Glutamatergic neuron (in vitro differentiated cells): ENCODE data around the gene COPG1. TPM values are rescaled to one million over a fixed set of nuclear protein-coding genes. Genes with fewer than 3 reads are reported as not detected.

ENCODE experiments used
- DNase-seq: peaks from one replicate; pipeline ENCODE4 v3.0.0; 2022
- H3K27ac Mint-ChIP-seq: one replicate; pipeline ENCODE4 v1.8.0; 2020; ENCODE audit warnings: mild to moderate bottlenecking, mixed read lengths, inconsistent platforms; ENCODE audit not compliant: unreplicated experiment
- H3K27me3 Mint-ChIP-seq: one replicate; pipeline ENCODE4 v1.8.0; 2020; ENCODE audit warnings: mild to moderate bottlenecking, moderate library complexity, mixed read lengths, inconsistent platforms; ENCODE audit not compliant: unreplicated experiment
- H3K36me3 Mint-ChIP-seq: one replicate; pipeline ENCODE4 v1.8.0; 2020; ENCODE audit warnings: mild to moderate bottlenecking, mixed read lengths, inconsistent platforms; ENCODE audit not compliant: unreplicated experiment
- H3K4me1 Mint-ChIP-seq: one replicate; pipeline ENCODE4 v1.8.0; 2020; ENCODE audit warnings: mild to moderate bottlenecking, low read depth, mixed read lengths, inconsistent platforms; ENCODE audit not compliant: unreplicated experiment
- H3K4me3 Mint-ChIP-seq: one replicate; pipeline ENCODE4 v1.8.0; 2020; ENCODE audit warnings: mild to moderate bottlenecking, mixed read lengths, inconsistent platforms; ENCODE audit not compliant: unreplicated experiment
- H3K9me3 Mint-ChIP-seq: one replicate; pipeline ENCODE4 v1.8.0; 2020; ENCODE audit warnings: mild to moderate bottlenecking, moderate library complexity, mixed read lengths, inconsistent platforms; ENCODE audit not compliant: unreplicated experiment
- CTCF ChIP-seq: fragments of 200-600 bp; sonication (generic); IDR thresholded peaks from one replicate; pipeline ENCODE4 v1.5.0; 2021; ENCODE audit not compliant: partially characterized antibody, unreplicated experiment
- total RNA-seq: library from RNA; stranded (reverse); fragmentation: NEBNext Ultra II Directional; extraction: Animal tissue kit (Norgen Biotek cat#: 25700); gene quantifications from one replicate; pipeline ENCODE4 v1.2.1, GENCODE V29; 2021; ENCODE audit not compliant: unreplicated experiment

Gene COPG1
- total RNA-seq, 1 donor from 2014 or later, result 152 TPM

DNA sequence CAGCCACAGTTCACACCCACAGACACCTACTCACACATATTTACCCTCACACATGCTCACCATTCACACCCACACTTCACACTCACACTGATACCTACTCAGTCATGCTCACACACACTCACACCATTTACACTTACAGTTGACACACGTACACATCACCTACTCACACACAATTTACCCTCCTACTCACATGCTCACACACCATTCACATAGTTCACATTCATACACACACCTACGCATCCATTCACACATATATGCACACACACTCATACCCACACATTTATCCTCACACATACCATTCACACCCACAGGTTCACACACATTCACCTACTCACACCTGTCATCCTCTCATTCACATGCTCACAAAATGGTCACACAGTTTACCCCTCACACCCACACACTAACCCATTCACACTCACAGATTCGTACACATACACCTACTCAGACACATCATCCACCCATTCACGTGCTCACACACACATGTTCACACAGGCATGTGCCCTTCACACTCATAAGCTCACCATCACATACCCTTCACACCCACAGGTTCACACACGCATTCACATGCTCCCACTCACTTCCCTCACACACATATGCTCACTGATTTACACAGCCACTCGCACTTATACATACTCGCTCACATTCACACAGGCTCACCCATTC lies 71.5 kb downstream of the COPG1 start:
- Mint-ChIP-seq H3K4me3 (no peak overlapping the region), H3K4me1 (peaks cover 6% of the 10 kb centered on the region), H3K27ac (no peak overlapping the region), H3K9me3 (peaks cover 16% of the 10 kb centered on the region), H3K27me3 (peaks cover 2% of the 10 kb centered on the region), H3K36me3 (no peaks in the 10 kb centered on the region)
- no peak for TF ChIP-seq CTCF
- no peak for DNase-seq

- Mint-ChIP-seq H3K4me3 (no peak overlapping the region), H3K36me3 (no peaks in the 10 kb centered on the region), H3K9me3 (peaks cover 14% of the 10 kb centered on the region), H3K27me3 (no peaks in the 10 kb centered on the region), H3K27ac (no peak overlapping the region), H3K4me1 (peaks cover 6% of the 10 kb centered on the region)
- no peak for DNase-seq
- no peak for TF ChIP-seq CTCF
Observed at GRCh38 chr3:129321887-129322286, 72.5 kb downstream of the COPG1 start.

DNA sequence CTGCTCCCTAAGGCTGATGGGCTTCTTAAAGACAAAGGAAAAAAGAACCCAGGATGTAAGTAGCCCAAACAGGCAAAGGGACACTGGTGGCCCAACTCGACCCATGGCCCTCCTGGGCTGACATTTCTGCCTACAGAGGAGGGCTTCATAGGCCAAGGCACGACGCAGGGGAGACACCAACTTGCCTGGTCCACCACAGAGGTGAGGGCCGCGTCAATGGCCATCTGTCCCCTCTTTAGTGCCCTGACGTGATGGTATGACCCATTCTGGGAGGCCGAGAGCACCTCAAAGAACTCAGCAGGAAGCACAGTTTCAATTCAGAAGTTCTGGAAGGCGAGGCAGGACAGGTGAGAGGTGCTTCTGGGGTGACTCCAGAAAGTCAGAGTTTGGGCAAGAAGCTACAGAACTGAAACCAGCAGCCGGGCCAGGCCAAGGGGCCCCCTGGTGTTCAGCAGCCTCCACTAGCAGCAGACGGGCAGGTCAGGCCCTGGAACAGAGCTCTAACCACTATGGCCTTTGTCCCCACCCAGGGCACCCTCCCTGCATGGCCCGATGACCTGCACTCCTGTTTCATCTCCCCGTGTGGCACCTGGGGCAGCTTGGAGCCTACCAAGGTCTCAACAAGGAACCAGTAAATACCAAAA lies 74.4 kb downstream of the COPG1 start:
- Mint-ChIP-seq H3K4me3 (no peak overlapping the region), H3K27me3 (no peaks in the 10 kb centered on the region), H3K9me3 (peaks cover 2% of the 10 kb centered on the region), H3K4me1 (peaks cover under 1% of the 10 kb centered on the region), H3K27ac (no peak overlapping the region), H3K36me3 (no peaks in the 10 kb centered on the region)
- DNase-seq, result no peak
- no peak for TF ChIP-seq CTCF

- DNase-seq, result no peak
- no peak overlapping the region for H3K4me3 Mint-ChIP-seq
Observed at GRCh38 chr3:129324855-129325254, 75.4 kb downstream of the COPG1 start.

More at GRCh38 chr3:129324855-129325254, 75.4 kb downstream of the COPG1 start:
- Mint-ChIP-seq H3K9me3 (peaks cover under 1% of the 10 kb centered on the region), H3K4me1 (no peaks in the 10 kb centered on the region), H3K27me3 (no peaks in the 10 kb centered on the region), H3K36me3 (no peaks in the 10 kb centered on the region), H3K27ac (no peak overlapping the region)
- no peak for TF ChIP-seq CTCF
